Right renal cortex interstitium (tissue), 3 donors: ENCODE measurements around the gene NTMT1. TPM values are rescaled to one million over a fixed set of nuclear protein-coding genes. Genes with fewer than 3 reads are reported as not detected.
A peak's percentile ranks its signal among the peaks of the same experiment; 100 is the strongest.
"Not testable (repeated sequence)": the region's sequence is repeated elsewhere in the genome, so short reads cannot be mapped to it uniquely, and the experiment has no call there.

ENCODE experiments used
- DNase-seq, 3 donors: peaks; one replicate each; pipeline ENCODE4 v3.0.0-alpha.2; 2013; ENCODE audit warnings: low read depth in 3 of 3, low spot score in 2 of 3
- polyA plus RNA-seq, 3 donors: library from polyadenylated mRNA; unstranded; fragments of 120-200 nt; gene quantifications; one replicate each; pipeline ENCODE4 v1.2.1, GENCODE V29; 2013; ENCODE audit not compliant: insufficient read length in 3 of 3

Gene NTMT1
- polyA plus RNA-seq, 3 donors, result 32.0 to 35.3 (median 32.5) TPM

GRCh38 chr9:129649726-129650679, 24.0 kb downstream of the NTMT1 start:
- DNase-seq, result no peak

- no peak for DNase-seq
Measured at GRCh38 chr9:129650680-129651235, 24.8 kb downstream of the NTMT1 start.

GRCh38 chr9:129653823-129654553, 28.0 kb downstream of the NTMT1 start:
- DNase-seq, result peak in 2 of 3 donors; percentile 63 to 70

GRCh38 chr9:129654554-129655040, 28.6 kb downstream of the NTMT1 start:
- no peak for DNase-seq

GRCh38 chr9:129655154-129655553, 29.2 kb downstream of the NTMT1 start:
- no peak for DNase-seq

- no peak for DNase-seq
Measured at GRCh38 chr9:129655696-129656095, 29.7 kb downstream of the NTMT1 start.

GRCh38 chr9:129656795-129657390, 30.9 kb downstream of the NTMT1 start:
- DNase-seq, result no peak

GRCh38 chr9:129661029-129661428, 35.1 kb downstream of the NTMT1 start:
- DNase-seq, result no peak

- DNase-seq, result not testable (repeated sequence)
Measured at GRCh38 chr9:129662239-129662638, 36.3 kb downstream of the NTMT1 start.

- DNase-seq, result no peak
Measured at GRCh38 chr9:129664746-129665388, 38.9 kb downstream of the NTMT1 start.

- DNase-seq, result no peak
Measured at GRCh38 chr9:129665389-129665775, 39.4 kb downstream of the NTMT1 start, which contains the start of gene PRRX2. Gene PRRX2, plus strand, starts transcription at chr9:129665647. Its CDS starts 221 bp downstream, at chr9:129665868.

- DNase-seq, result no peak
Measured at GRCh38 chr9:129665814-129666520, 40.0 kb downstream of the NTMT1 start.

GRCh38 chr9:129666575-129666974, 40.6 kb downstream of the NTMT1 start:
- no peak for DNase-seq

- no peak for DNase-seq
Measured at GRCh38 chr9:129667378-129667777, 41.4 kb downstream of the NTMT1 start.

GRCh38 chr9:129667850-129668249, 41.9 kb downstream of the NTMT1 start:
- DNase-seq, result no peak

GRCh38 chr9:129669141-129669718, 43.3 kb downstream of the NTMT1 start:
- DNase-seq, result no peak

GRCh38 chr9:129669946-129670345, 44.0 kb downstream of the NTMT1 start:
- no peak for DNase-seq

GRCh38 chr9:129671065-129671464, 45.1 kb downstream of the NTMT1 start:
- no peak for DNase-seq

- no peak for DNase-seq
Measured at GRCh38 chr9:129671519-129671918, 45.6 kb downstream of the NTMT1 start.
